ENCODE results near the gene OXCT1.
"Not testable (repeated sequence)": the region's sequence is repeated elsewhere in the genome, so short reads cannot be mapped to it uniquely, and the experiment has no call there.

The OXCT1 gene

DNA sequence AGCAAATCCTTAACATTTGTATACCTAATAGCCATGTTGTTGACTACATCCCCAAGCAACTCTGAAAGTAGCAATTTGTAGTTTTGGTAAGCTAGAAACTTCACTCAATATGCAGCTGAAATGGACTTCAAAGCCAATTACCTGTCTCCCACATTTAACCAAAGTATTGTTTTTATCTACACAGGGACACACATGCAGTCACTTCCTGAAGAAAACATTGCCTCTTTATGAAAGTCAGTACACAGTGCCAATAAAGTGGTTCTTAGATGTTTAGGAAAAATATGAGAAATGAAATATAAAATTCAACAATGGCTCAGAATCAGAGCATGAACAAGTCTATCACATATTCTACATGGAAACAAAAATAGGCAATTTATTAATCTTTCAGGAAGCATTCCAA lies 49.2 kb downstream of the OXCT1 start:
- DNase-seq: no peak

GRCh38 chr5:41820150-41820549 lies 50.1 kb downstream of the OXCT1 start:
- DNase-seq: no peak

DNA sequence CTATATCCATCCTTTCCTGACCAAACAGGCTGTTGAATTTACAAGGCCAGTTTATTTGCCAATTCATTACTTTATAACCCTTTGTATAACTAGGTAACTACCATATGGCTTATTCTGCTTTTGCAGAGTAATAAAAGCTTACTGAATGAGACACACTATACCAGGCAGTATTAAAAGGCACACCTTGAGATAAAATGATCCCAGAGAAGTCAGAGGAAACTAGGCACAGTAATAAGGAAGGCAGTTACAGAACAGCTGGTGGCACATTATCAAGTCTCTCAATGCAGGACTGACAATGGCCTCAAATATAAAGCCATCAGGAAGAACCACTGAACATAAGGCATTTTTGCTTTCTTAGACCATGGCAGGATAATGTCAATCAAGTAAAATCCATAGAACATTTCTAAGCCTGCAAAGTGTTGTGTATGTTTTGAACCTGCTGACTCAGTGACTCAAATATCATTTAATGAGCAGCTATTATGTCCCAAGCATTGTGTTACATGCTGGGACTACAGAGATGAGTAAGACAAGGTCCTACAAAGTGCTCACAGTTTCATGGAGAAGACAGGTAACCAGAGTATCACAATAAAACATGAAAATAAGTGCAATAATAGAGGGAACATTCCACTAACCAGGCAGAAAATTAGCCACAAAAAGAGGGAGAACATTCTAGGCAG lies 52.5 kb downstream of the OXCT1 start:
- DNase-seq: no peak

- DNase-seq: no peak
Observed at GRCh38 chr5:41815663-41816229, 54.5 kb downstream of the OXCT1 start.

DNA sequence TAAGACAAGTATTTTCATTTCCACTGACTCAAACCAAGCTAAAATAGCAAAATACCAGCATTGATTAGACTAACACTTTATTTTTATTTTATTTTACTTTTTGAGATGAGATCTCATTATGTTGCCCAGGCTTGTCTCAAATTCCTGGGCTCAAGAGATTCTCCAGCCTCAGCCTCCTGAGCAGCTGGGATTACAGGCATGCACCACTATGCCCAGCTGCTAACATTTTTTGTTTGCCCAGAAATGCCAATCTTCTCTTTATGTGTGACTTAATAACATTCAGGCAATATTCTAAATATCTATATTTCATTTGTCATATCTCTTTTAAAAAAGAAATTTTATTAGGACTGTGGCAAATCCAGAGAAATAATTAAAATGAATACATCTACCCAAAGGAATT lies 55.0 kb downstream of the OXCT1 start:
- no peak for DNase-seq

GRCh38 chr5:41814306-41814705 lies 55.9 kb downstream of the OXCT1 start:
- not testable (repeated sequence) for DNase-seq

DNA sequence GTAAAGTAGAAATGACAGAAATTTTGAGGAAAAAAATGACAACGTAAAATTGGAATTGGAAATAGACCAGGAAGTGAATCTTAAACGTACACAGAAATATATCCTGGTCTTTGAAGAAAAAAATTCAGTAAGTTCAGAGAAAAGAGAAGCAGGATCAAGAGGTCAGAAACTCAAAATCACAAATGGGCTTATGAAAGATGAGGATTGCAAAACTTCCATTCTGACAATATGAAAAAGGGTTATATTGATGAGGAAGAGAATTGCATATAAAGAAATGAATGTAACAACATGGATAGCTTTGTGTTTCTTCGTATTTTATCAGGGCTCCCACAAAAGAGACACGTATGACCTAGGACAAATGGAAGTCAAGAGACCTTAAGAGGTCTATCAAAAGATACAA lies 58.1 kb downstream of the OXCT1 start:
- no peak for DNase-seq

GRCh38 chr5:41809128-41809527 lies 61.1 kb downstream of the OXCT1 start:
- DNase-seq: no peak

DNA sequence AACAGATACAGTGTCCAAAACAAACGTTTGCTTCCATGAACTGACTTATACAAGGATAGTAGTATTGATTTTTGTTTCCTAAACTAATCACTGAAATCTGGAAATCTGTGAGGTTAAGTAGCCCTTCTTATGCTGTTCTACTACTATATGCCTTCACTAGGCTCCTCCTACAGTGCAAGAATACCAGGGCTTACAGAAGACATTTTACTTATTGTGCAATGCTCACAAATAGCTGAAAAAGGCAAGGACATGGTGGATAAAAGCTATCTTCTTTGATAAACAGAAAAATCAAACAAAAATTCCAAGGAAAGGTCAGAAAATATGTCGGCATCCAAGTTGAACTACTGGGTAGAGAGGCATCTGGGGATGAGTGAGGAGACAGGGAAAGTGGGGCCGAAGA lies 61.9 kb downstream of the OXCT1 start:
- DNase-seq: no peak

DNA sequence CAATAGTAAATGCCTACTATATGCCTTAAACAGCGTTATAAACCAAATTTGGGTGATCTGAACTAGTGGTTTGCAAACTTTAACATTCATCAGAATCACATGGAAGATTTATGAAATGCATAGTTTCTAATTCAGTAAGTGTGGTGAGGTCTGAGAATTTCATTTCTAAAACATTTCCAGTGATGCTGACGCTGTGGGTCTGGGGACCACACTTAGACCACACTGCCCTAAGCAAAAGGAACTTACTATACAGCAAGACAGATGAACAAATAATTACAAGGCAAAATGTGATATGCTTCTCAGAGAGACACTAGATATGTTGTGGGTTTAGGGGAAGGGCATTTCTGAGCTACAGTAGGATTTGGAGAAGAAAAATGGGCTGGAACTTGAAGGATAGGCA lies 72.6 kb downstream of the OXCT1 start:
- no peak for DNase-seq

DNA sequence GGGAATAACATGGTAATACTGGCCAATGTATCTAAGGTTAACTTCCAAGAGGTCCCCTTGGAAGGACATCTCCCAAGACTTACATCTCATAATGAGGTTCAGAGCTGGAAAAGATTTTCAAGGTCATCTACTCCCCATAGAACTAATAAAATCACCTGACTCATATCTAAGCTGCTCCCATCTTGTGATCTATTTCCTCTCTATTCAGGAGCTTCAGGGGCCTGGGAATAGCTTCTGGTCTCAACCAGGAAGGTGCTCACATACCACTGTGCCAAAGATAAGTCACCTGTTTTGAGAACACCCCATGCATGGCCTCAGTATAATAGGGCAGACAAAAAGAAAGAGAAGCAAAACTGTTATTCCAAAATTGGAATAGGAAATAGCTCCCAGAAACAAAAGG lies 74.2 kb downstream of the OXCT1 start:
- DNase-seq: no peak

GRCh38 chr5:41795125-41795524 lies 75.1 kb downstream of the OXCT1 start:
- DNase-seq: no peak

GRCh38 chr5:41794471-41794870 lies 75.8 kb downstream of the OXCT1 start:
- no peak for DNase-seq

DNA sequence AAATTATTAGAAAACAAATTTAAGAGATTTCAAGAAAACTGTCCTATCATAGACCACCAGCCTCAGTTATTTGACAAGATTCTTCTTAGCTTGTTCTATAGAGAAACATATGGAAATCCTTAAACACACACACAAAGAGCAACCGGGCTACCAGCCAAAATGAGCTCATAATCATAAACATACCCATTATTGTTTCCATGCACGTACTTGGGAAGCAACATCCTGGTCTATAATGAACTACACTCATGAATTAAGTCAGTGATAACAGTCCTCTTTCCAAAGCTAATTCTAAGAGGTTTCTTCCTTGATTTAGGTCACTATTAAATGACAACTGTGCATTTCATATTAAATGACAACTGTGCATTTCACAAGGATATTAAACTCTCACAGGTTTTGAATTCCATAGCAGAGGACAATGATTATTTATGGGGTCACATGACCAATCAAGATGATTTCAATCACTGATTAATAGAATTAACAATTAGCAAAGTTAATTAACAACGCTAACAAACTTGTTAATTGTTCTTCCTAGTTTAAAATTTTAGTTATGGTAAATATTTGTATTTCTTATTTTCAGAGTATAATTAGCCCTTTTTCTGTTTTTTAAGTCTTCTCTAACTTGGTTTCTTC lies 77.0 kb downstream of the OXCT1 start:
- no peak for DNase-seq

GRCh38 chr5:41790038-41790776 lies 80.0 kb downstream of the OXCT1 start:
- DNase-seq: no peak

GRCh38 chr5:41789434-41789833 lies 80.8 kb downstream of the OXCT1 start:
- no peak for DNase-seq

GRCh38 chr5:41788941-41789368 lies 81.3 kb downstream of the OXCT1 start:
- DNase-seq: no peak

DNA sequence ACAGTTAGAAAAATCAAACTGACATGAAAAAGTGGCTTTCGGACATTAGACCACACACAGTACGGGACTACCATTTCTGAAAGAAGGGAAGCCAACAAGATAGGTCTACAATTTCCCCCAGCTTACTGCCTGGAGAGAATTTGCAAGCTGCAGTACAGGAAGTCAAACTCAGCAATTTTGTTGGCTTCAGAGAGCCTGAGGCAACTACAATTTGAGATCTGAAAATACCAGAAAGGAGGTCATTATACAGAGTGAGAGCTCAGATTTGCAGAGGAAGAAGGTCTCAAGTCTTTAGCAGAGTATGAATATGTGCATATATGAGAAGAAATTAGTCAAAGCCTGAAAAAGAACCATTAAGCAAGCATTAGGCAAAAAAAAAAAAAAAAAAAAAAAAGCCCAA lies 83.0 kb downstream of the OXCT1 start:
- DNase-seq: no peak

- no peak for DNase-seq
Observed at GRCh38 chr5:41785061-41785460, 85.2 kb downstream of the OXCT1 start.

GRCh38 chr5:41778410-41778809 lies 91.8 kb downstream of the OXCT1 start:
- no peak for DNase-seq

DNA sequence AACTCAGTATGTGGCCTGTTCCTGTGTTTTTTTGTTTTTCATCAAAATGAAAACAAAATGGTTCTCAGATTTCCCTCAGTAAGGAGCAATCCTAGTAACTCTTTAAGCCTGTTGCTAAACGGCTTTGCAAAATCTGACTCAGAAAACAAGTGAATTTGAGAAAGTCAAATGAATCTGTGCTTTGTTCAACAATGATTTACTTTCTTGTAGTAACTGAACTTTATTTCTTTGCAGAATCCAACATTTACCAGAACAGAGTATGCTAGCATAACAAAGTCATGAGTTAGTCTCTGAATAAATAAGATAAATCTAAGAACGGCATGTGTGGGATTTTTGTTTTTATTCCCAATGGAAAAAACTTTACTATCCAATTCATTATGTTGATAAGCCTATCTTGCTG lies 93.8 kb downstream of the OXCT1 start:
- no peak for DNase-seq

- no peak for DNase-seq
Observed at GRCh38 chr5:41773799-41774198, 96.4 kb downstream of the OXCT1 start.

GRCh38 chr5:41772785-41773442 lies 97.3 kb downstream of the OXCT1 start:
- no peak for DNase-seq

Data from central memory CD4-positive, alpha-beta T cell (primary cell).